ENCODE results near the gene VWA3A. TPM values are rescaled to one million over a fixed set of nuclear protein-coding genes. Genes with fewer than 3 reads are reported as not detected.
"Not testable (repeated sequence)": the region's sequence is repeated elsewhere in the genome, so short reads cannot be mapped to it uniquely, and the experiment has no call there.

VWA3A gene
- total RNA-seq, 3 donors from 2014 or later (not counting 1 experiment from before 2014, with no cell fraction given), result 0.28 to 0.39 (median 0.35) TPM

DNA sequence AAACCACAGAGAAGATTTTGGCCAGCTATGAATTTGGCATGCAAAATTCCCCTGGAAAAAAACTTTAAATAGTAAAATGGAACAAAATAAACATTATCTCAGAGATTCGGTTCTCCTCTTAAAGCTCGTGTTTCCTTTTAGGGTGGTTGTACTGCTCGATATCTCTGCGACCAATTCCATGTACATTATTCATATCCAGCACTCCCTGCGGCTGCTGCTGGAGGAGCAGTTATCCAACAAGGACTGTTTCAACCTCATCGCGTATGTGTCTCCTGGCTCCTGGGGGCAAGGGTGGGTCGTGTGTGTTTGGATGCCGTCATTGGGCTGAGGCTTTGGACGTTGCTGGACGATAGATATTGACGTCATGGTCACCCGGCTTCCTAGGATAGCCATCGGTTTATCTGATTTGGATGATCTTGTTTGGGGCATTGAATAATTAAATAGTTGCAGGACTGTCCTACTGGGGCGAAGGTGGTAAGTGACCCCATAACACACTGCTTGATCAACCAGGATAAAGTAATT lies 33.8 kb downstream of the VWA3A start:
- Histone ChIP-seq H3K36me3 (ENCODE audit: control insufficient read depth, insufficient read depth, low read length) (no peaks in the 10 kb centered on the region), H3K9me3 (ENCODE audit: control insufficient read depth, insufficient read depth, low read length) (no peaks in the 10 kb centered on the region), H3K27me3 (ENCODE audit: control insufficient read depth, insufficient read depth, low read length) (no peaks in the 10 kb centered on the region), H3K4me3 (ENCODE audit: low read length) (no peak overlapping the region), H3K27ac (ENCODE audit: low read length) (no peak overlapping the region), H3K4me1 (ENCODE audit: control insufficient read depth, insufficient read depth, low read length) (no peaks in the 10 kb centered on the region)
- Mint-ChIP-seq H3K27ac (no peak overlapping the region), H3K36me3 (no peaks in the 10 kb centered on the region), H3K27me3 (ENCODE audit: low read depth in 2 of 2) (peaks cover 8 to 9% of the 10 kb centered on the region in 2 donors), H3K4me1 (no peaks in the 10 kb centered on the region), H3K9me3 (peaks cover 0 to 2% of the 10 kb centered on the region in 2 donors), H3K4me3 (no peak overlapping the region)
- TF ChIP-seq, protein P1, sequence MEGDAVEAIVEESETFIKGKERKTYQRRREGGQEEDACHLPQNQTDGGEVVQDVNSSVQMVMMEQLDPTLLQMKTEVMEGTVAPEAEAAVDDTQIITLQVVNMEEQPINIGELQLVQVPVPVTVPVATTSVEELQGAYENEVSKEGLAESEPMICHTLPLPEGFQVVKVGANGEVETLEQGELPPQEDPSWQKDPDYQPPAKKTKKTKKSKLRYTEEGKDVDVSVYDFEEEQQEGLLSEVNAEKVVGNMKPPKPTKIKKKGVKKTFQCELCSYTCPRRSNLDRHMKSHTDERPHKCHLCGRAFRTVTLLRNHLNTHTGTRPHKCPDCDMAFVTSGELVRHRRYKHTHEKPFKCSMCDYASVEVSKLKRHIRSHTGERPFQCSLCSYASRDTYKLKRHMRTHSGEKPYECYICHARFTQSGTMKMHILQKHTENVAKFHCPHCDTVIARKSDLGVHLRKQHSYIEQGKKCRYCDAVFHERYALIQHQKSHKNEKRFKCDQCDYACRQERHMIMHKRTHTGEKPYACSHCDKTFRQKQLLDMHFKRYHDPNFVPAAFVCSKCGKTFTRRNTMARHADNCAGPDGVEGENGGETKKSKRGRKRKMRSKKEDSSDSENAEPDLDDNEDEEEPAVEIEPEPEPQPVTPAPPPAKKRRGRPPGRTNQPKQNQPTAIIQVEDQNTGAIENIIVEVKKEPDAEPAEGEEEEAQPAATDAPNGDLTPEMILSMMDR (IDR thresholded peaks at IDR 0.05), result no peak
- 90% methylated on average over 15 of the region's 15 CpGs for WGBS (ENCODE audit: insufficient coverage)
- no peak for DNase-seq
- intact Hi-C loops (cut with micrococcal nuclease), result no loop called here
- ATAC-seq, result no peak

DNA sequence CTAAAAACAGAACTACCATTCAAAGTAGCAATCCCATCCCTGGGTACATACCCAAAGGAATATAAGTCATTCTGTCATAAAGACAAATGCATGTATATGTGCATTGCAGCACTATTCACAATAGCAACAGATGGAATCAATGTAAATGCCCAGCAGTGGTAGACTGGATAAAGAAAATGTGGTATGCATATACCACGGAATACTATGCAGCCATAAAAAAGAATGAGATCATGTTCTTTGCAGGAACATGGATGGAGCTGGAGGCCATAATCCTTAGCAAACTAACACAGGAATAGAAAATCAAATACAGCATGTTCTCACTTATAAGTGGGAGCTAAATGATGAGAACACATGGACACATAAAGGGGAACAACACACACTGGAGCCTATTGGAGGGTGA lies 36.2 kb downstream of the VWA3A start:
- H3K4me3 ChIP-seq (ENCODE audit: low read length); intact Hi-C loops (cut with micrococcal nuclease); H3K27ac Mint-ChIP-seq; H3K27me3 Mint-ChIP-seq (ENCODE audit: low read depth in 2 of 2); H3K36me3 ChIP-seq (ENCODE audit: control insufficient read depth, insufficient read depth, low read length); DNase-seq; H3K9me3 Mint-ChIP-seq; H3K4me1 ChIP-seq (ENCODE audit: control insufficient read depth, insufficient read depth, low read length); H3K4me3 Mint-ChIP-seq; ATAC-seq; H3K36me3 Mint-ChIP-seq; H3K4me1 Mint-ChIP-seq; H3K27ac ChIP-seq (ENCODE audit: low read length); H3K9me3 ChIP-seq (ENCODE audit: control insufficient read depth, insufficient read depth, low read length); H3K27me3 ChIP-seq (ENCODE audit: control insufficient read depth, insufficient read depth, low read length): not testable (repeated sequence)
- 100% methylated on average over 1 of the region's 1 CpG for WGBS (ENCODE audit: insufficient coverage)

DNA sequence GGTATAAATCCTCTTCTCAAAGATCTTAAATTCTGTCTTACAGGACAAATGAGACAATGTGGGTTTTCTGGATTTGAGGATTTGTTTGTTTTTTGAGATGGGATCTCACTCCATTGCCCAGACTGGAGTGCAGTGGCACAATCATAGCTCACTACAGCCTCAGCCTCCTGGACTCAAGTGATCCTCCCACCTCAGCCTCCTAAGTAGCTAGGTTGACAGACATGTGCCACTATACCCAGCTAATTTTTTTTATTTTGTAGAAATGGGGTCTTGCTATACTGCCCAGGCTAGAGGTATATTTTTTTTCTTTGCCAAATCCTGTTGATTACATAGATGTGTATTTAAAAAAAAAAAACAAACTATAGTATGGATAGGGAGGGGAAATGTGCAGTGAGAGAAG lies 38.2 kb downstream of the VWA3A start:
- DNase-seq (no peak), ATAC-seq (no peak)
- H3K36me3 ChIP-seq (ENCODE audit: control insufficient read depth, insufficient read depth, low read length), result no peaks in the 10 kb centered on the region
- H3K27ac ChIP-seq (ENCODE audit: low read length), result no peak overlapping the region
- H3K9me3 ChIP-seq (ENCODE audit: control insufficient read depth, insufficient read depth, low read length), result no peaks in the 10 kb centered on the region
- H3K4me3 ChIP-seq (ENCODE audit: low read length), result no peak overlapping the region
- no peaks in the 10 kb centered on the region for H3K4me1 ChIP-seq (ENCODE audit: control insufficient read depth, insufficient read depth, low read length)
- peaks cover 2 to 8% of the 10 kb centered on the region in 2 donors for H3K27me3 Mint-ChIP-seq (ENCODE audit: low read depth in 2 of 2)
- no peaks in the 10 kb centered on the region for H3K27me3 ChIP-seq (ENCODE audit: control insufficient read depth, insufficient read depth, low read length)
- intact Hi-C loops (cut with micrococcal nuclease), result no loop called here
- no peak overlapping the region for H3K4me3 Mint-ChIP-seq
- no peak overlapping the region for H3K27ac Mint-ChIP-seq
- no peaks in the 10 kb centered on the region for H3K36me3 Mint-ChIP-seq
- H3K9me3 Mint-ChIP-seq, result peaks cover 0 to 2% of the 10 kb centered on the region in 2 donors
- H3K4me1 Mint-ChIP-seq, result no peaks in the 10 kb centered on the region
- TF ChIP-seq, protein P1 (IDR thresholded peaks at IDR 0.05), result no peak

DNA sequence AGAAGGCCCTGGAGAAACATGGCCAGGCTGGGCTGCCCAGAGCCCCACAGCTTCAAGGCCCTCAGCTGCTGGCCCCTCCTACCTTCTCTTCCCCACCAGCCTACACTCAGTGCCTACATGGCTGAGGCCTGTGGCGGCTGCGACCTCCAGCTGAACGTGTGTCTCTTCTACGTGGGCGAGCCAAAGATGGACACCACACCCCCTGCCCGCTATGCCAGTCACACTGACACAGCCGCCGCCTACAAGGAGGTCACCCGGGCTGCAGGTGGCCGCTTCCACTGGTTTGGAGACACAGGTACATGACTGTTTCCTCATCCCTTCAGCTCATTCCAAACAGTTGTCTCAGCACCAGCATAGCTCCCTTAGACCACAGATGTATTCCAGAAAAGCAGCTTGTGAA lies 40.5 kb downstream of the VWA3A start:
- H3K4me1 ChIP-seq (ENCODE audit: control insufficient read depth, insufficient read depth, low read length), result no peaks in the 10 kb centered on the region
- H3K27ac Mint-ChIP-seq, result no peak overlapping the region
- H3K9me3 Mint-ChIP-seq, result peaks cover 0 to 2% of the 10 kb centered on the region in 2 donors
- no peaks in the 10 kb centered on the region for H3K27me3 ChIP-seq (ENCODE audit: control insufficient read depth, insufficient read depth, low read length)
- H3K4me1 Mint-ChIP-seq, result no peaks in the 10 kb centered on the region
- H3K4me3 Mint-ChIP-seq, result no peak overlapping the region
- H3K36me3 ChIP-seq (ENCODE audit: control insufficient read depth, insufficient read depth, low read length), result no peaks in the 10 kb centered on the region
- no peaks in the 10 kb centered on the region for H3K9me3 ChIP-seq (ENCODE audit: control insufficient read depth, insufficient read depth, low read length)
- H3K4me3 ChIP-seq (ENCODE audit: low read length), result no peak overlapping the region
- no peaks in the 10 kb centered on the region for H3K36me3 Mint-ChIP-seq
- intact Hi-C loops (cut with micrococcal nuclease), result no loop called here
- no peak for ATAC-seq
- WGBS (ENCODE audit: insufficient coverage), result 91% methylated on average over 10 of the region's 10 CpGs
- H3K27me3 Mint-ChIP-seq (ENCODE audit: low read depth in 2 of 2), result peaks cover 5 to 8% of the 10 kb centered on the region in 2 donors
- TF ChIP-seq, protein P1 (IDR thresholded peaks at IDR 0.05), result no peak
- H3K27ac ChIP-seq (ENCODE audit: low read length), result no peak overlapping the region
- DNase-seq, result no peak

Data from natural killer cell (primary cell).